Left hindlimb (tissue), 1 donor: ENCODE results near the gene KRT13.
A peak's percentile ranks its signal among the peaks of the same experiment; 100 is the strongest.

Source experiments
- DNase-seq: peaks from one replicate; pipeline ENCODE4 v3.0.0-alpha.2; 2018

Gene KRT13

GRCh38 chr17:41518789-41519449 lies 13.5 kb upstream of the KRT13 start, which contains the start of gene KRT15:
Gene KRT15, minus strand, starts transcription at chr17:41518890. Its CDS starts 63 bp downstream, at chr17:41518827.
- no peak for DNase-seq

- no peak for DNase-seq
These were observed 12.6 kb upstream of the KRT13 start for GRCh38 chr17:41518031-41518430.

- no peak for DNase-seq
These were observed 11.4 kb upstream of the KRT13 start for GRCh38 chr17:41516830-41517283.

GRCh38 chr17:41516147-41516829 lies 10.9 kb upstream of the KRT13 start:
- no peak for DNase-seq

GRCh38 chr17:41513168-41513547 lies 7.7 kb upstream of the KRT13 start:
- DNase-seq: no peak

GRCh38 chr17:41512546-41513167 lies 7.2 kb upstream of the KRT13 start:
- no peak for DNase-seq

- DNase-seq: no peak
These were observed 6.3 kb upstream of the KRT13 start for GRCh38 chr17:41511716-41512115.

GRCh38 chr17:41511116-41511515 lies 5.7 kb upstream of the KRT13 start:
- no peak for DNase-seq

- DNase-seq: no peak
These were observed 5.0 kb upstream of the KRT13 start for GRCh38 chr17:41510251-41511065.

GRCh38 chr17:41507315-41507880 lies 2.0 kb upstream of the KRT13 start:
- DNase-seq: no peak

GRCh38 chr17:41505809-41506767 lies 676 bp upstream of the KRT13 start:
- DNase-seq: no peak

- no peak for DNase-seq
These were observed 1.0 kb downstream of the KRT13 start for GRCh38 chr17:41504246-41504977.

GRCh38 chr17:41503202-41503601 lies 2.2 kb downstream of the KRT13 start:
- no peak for DNase-seq

GRCh38 chr17:41500131-41500911 lies 5.1 kb downstream of the KRT13 start:
- no peak for DNase-seq

- DNase-seq: no peak
These were observed 5.7 kb downstream of the KRT13 start for GRCh38 chr17:41499714-41500113.

- no peak for DNase-seq
These were observed 7.1 kb downstream of the KRT13 start for GRCh38 chr17:41498276-41498675.

- DNase-seq: no peak
These were observed 8.5 kb downstream of the KRT13 start for GRCh38 chr17:41496803-41497484.

- DNase-seq: no peak
These were observed 10.9 kb downstream of the KRT13 start for GRCh38 chr17:41494524-41494923.

- DNase-seq: peak; percentile 47
These were observed 12.6 kb downstream of the KRT13 start for GRCh38 chr17:41492771-41493170.
